ENCODE measurements around the gene TRIM44. TPM values are rescaled to one million over a fixed set of nuclear protein-coding genes. Genes with fewer than 3 reads are reported as not detected.
"Not testable (repeated sequence)": the region's sequence is repeated elsewhere in the genome, so short reads cannot be mapped to it uniquely, and the experiment has no call there.

Gene TRIM44
- polyA plus RNA-seq, 1 donor (not counting 4 experiments of a cell fraction or from before 2014, with no cell fraction given): 48.3 TPM

DNA sequence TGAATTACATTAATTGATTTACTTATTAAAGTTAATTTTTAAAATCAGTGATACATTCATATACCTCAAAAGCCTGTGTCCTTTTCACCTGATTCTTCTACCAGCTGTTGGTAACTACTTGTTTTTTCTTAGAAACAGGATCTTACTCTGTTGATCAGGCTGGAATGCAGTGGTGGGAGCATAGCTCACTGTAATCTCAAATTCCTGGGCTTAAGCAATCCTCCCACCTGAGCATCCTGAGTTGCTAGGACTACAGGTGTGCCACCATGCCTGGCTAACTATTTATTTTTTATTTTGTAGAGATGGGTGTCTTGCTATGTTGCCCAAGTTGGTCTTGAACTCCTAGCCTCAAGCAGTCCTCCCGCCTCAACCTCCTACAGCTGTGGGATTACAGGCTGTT lies 4.7 kb downstream of the TRIM44 start:
- Histone ChIP-seq H4K20me1 (ENCODE audit: control insufficient read depth, extremely low read depth, insufficient read depth, low read length) (no peaks in the 10 kb centered on the region), H3K9me3 (ENCODE audit: control insufficient read depth, low read depth, low read length) (peaks cover 9% of the 10 kb centered on the region), H3K79me2 (ENCODE audit: control insufficient read depth, insufficient read depth, low read length) (peaks cover 79% of the 10 kb centered on the region), H3K27ac (ENCODE audit: control insufficient read depth, insufficient read depth, low read length) (no peak overlapping the region), H3K4me1 (ENCODE audit: control insufficient read depth, extremely low read depth, insufficient read depth, low read length) (peaks cover 25% of the 10 kb centered on the region), H3K4me2 (ENCODE audit: control insufficient read depth, extremely low read depth, insufficient read depth, low read depth, low read length) (no peak overlapping the region), H3K27me3 (ENCODE audit: control insufficient read depth, extremely low read depth, insufficient read depth, low read length) (no peaks in the 10 kb centered on the region), H2AFZ (ENCODE audit: control insufficient read depth, low read length) (no peak overlapping the region), H3K4me3 (ENCODE audit: control insufficient read depth in 2 of 3, extremely low read depth in 1 of 3, insufficient read depth in 2 of 3, low read depth in 1 of 3, low read length in 3 of 3) (no peak overlapping the region), H3K9ac (ENCODE audit: control insufficient read depth, extremely low read depth, insufficient read depth, low read length) (no peak overlapping the region), H3K9me1 (ENCODE audit: control insufficient read depth, extremely low read depth, insufficient read depth, low read length) (no peaks in the 10 kb centered on the region), H3K36me3 (ENCODE audit: control insufficient read depth in 2 of 2, extremely low read depth in 1 of 2, insufficient read depth in 2 of 2, low read length in 2 of 2) (peaks cover 0 to 3% of the 10 kb centered on the region in 2 experiments)
- dilution Hi-C loops (cut with MboI; ENCODE audit: extremely low pct_ligation_motif_present, low sequenced_read_pairs): no loop called here
- no peak for TF ChIP-seq EZH2 (IDR thresholded peaks at IDR 0.05; ENCODE audit: low read length)
- no peak for TF ChIP-seq CTCF (optimal IDR thresholded peaks at IDR 0.05 in 1 of 3, IDR thresholded peaks at IDR 0.05 in 1 of 3, conservative IDR thresholded peaks at IDR 0.05 in 1 of 3; ENCODE audit: extremely low read depth in 1 of 3, insufficient read depth in 2 of 3, low read length in 3 of 3)
- FAIRE-seq (no peak), DNase-seq (ENCODE audit: low read depth, low spot score) (no peak)

DNA sequence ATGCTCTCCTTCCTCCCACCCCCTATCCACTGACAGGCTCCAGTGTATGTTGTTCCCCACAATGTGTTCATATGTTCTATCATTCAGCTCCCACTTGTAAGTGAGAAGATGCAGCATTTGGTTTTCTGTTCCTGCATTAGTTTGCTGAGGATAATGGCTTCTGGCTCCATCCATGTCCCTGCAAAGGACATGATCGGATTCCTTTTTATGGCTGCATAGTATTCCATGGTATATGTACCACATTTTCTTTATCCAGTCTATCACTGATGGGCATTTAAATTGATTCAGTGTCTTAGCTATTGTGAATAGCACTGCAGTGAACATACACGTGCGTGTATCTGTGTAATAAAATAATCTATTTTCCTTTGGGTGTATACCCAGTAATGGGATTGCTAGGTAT lies 5.8 kb downstream of the TRIM44 start:
- H3K9me3 ChIP-seq (ENCODE audit: control insufficient read depth, low read depth, low read length); dilution Hi-C loops (cut with MboI; ENCODE audit: extremely low pct_ligation_motif_present, low sequenced_read_pairs); DNase-seq (ENCODE audit: low read depth, low spot score); H3K36me3 ChIP-seq (ENCODE audit: control insufficient read depth in 2 of 2, extremely low read depth in 1 of 2, insufficient read depth in 2 of 2, low read length in 2 of 2); H3K27me3 ChIP-seq (ENCODE audit: control insufficient read depth, extremely low read depth, insufficient read depth, low read length); H4K20me1 ChIP-seq (ENCODE audit: control insufficient read depth, extremely low read depth, insufficient read depth, low read length); H3K9me1 ChIP-seq (ENCODE audit: control insufficient read depth, extremely low read depth, insufficient read depth, low read length); H2AFZ ChIP-seq (ENCODE audit: control insufficient read depth, low read length); FAIRE-seq; H3K27ac ChIP-seq (ENCODE audit: control insufficient read depth, insufficient read depth, low read length); H3K9ac ChIP-seq (ENCODE audit: control insufficient read depth, extremely low read depth, insufficient read depth, low read length); H3K4me2 ChIP-seq (ENCODE audit: control insufficient read depth, extremely low read depth, insufficient read depth, low read depth, low read length); H3K4me3 ChIP-seq (ENCODE audit: control insufficient read depth in 2 of 3, extremely low read depth in 1 of 3, insufficient read depth in 2 of 3, low read depth in 1 of 3, low read length in 3 of 3): not testable (repeated sequence)
- Histone ChIP-seq H3K79me2 (ENCODE audit: control insufficient read depth, insufficient read depth, low read length) (peaks cover 86% of the 10 kb centered on the region), H3K4me1 (ENCODE audit: control insufficient read depth, extremely low read depth, insufficient read depth, low read length) (peaks cover 22% of the 10 kb centered on the region)

GRCh38 chr11:35671396-35672127 lies 9.0 kb downstream of the TRIM44 start:
- Histone ChIP-seq H3K9me1 (ENCODE audit: control insufficient read depth, extremely low read depth, insufficient read depth, low read length) (no peaks in the 10 kb centered on the region), H3K9ac (ENCODE audit: control insufficient read depth, extremely low read depth, insufficient read depth, low read length) (no peak overlapping the region), H3K79me2 (ENCODE audit: control insufficient read depth, insufficient read depth, low read length) (peaks cover 87% of the 10 kb centered on the region), H2AFZ (ENCODE audit: control insufficient read depth, low read length) (no peak overlapping the region), H3K9me3 (ENCODE audit: control insufficient read depth, low read depth, low read length) (no peaks in the 10 kb centered on the region), H3K4me3 (ENCODE audit: control insufficient read depth in 2 of 3, extremely low read depth in 1 of 3, insufficient read depth in 2 of 3, low read depth in 1 of 3, low read length in 3 of 3) (no peak overlapping the region), H4K20me1 (ENCODE audit: control insufficient read depth, extremely low read depth, insufficient read depth, low read length) (no peaks in the 10 kb centered on the region), H3K27ac (ENCODE audit: control insufficient read depth, insufficient read depth, low read length) (no peak overlapping the region), H3K4me1 (ENCODE audit: control insufficient read depth, extremely low read depth, insufficient read depth, low read length) (peaks cover 18% of the 10 kb centered on the region), H3K36me3 (ENCODE audit: control insufficient read depth in 2 of 2, extremely low read depth in 1 of 2, insufficient read depth in 2 of 2, low read length in 2 of 2) (peaks cover 0 to 3% of the 10 kb centered on the region in 2 experiments), H3K4me2 (ENCODE audit: control insufficient read depth, extremely low read depth, insufficient read depth, low read depth, low read length) (peak overlapping the region; percentile 2), H3K27me3 (ENCODE audit: control insufficient read depth, extremely low read depth, insufficient read depth, low read length) (no peaks in the 10 kb centered on the region)
- dilution Hi-C loops (cut with MboI; ENCODE audit: extremely low pct_ligation_motif_present, low sequenced_read_pairs): no loop called here
- TF ChIP-seq CTCF (optimal IDR thresholded peaks at IDR 0.05 in 1 of 3, IDR thresholded peaks at IDR 0.05 in 1 of 3, conservative IDR thresholded peaks at IDR 0.05 in 1 of 3; ENCODE audit: extremely low read depth in 1 of 3, insufficient read depth in 2 of 3, low read length in 3 of 3) (no peak), EZH2 (IDR thresholded peaks at IDR 0.05; ENCODE audit: low read length) (no peak)
- DNase-seq (ENCODE audit: low read depth, low spot score) (no peak), FAIRE-seq (peak; percentile 9)
